Measurements from ENCODE around the gene SRSF2.

GRCh38 chr17:76685366-76685765 is 51.8 kb downstream of the SRSF2 start:
- TF ChIP-seq POLR2A (IDR thresholded peaks at IDR 0.05): no peak
- TF ChIP-seq, protein P1, sequence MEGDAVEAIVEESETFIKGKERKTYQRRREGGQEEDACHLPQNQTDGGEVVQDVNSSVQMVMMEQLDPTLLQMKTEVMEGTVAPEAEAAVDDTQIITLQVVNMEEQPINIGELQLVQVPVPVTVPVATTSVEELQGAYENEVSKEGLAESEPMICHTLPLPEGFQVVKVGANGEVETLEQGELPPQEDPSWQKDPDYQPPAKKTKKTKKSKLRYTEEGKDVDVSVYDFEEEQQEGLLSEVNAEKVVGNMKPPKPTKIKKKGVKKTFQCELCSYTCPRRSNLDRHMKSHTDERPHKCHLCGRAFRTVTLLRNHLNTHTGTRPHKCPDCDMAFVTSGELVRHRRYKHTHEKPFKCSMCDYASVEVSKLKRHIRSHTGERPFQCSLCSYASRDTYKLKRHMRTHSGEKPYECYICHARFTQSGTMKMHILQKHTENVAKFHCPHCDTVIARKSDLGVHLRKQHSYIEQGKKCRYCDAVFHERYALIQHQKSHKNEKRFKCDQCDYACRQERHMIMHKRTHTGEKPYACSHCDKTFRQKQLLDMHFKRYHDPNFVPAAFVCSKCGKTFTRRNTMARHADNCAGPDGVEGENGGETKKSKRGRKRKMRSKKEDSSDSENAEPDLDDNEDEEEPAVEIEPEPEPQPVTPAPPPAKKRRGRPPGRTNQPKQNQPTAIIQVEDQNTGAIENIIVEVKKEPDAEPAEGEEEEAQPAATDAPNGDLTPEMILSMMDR (IDR thresholded peaks at IDR 0.05): no peak

Measured in uterus (tissue), 2 donors.